Kidney epithelial cell (primary cell): ENCODE results near the gene MYO1G. TPM values are rescaled to one million over a fixed set of nuclear protein-coding genes. Genes with fewer than 3 reads are reported as not detected.
A peak's percentile ranks its signal among the peaks of the same experiment; 100 is the strongest.
"Not testable (repeated sequence)": the region's sequence is repeated elsewhere in the genome, so short reads cannot be mapped to it uniquely, and the experiment has no call there.

Experiments
- DNase-seq: peaks from one replicate; pipeline ENCODE4 v3.0.0-alpha.2; 2010; ENCODE audit warnings: low read depth
- H3K27me3 ChIP-seq: 2 replicates; pipeline ENCODE4 v1.6.0; 2011; ENCODE audit warnings: low read length; ENCODE audit not compliant: control insufficient read depth, insufficient read depth
- H3K36me3 ChIP-seq: 2 replicates; pipeline ENCODE4 v1.5.1; 2011; ENCODE audit warnings: low read length; ENCODE audit not compliant: control insufficient read depth, insufficient read depth
- H3K4me3 ChIP-seq: 2 replicates; pipeline ENCODE4 v1.5.1; 2011; ENCODE audit warnings: low read depth, mild to moderate bottlenecking, control low read depth, low read length
- CTCF ChIP-seq: IDR thresholded peaks from 2 replicates; pipeline ENCODE4 v1.5.1; 2011; ENCODE audit warnings: mild to moderate bottlenecking, moderate library complexity, low read length, control low read depth, inconsistent platforms; ENCODE audit not compliant: insufficient read depth, poor library complexity, severe bottlenecking
- total RNA-seq: library from RNA; depleted of rRNA; stranded (reverse); fragments of >200 nt; gene quantifications from 2 replicates; pipeline ENCODE4 v1.2.3, GENCODE V29; 2015

MYO1G gene
- total RNA-seq, 1 donor from 2014 or later: 0.04 TPM

- no peak overlapping the region for H3K4me3 ChIP-seq
- DNase-seq: no peak
- H3K36me3 ChIP-seq: no peaks in the 10 kb centered on the region
- peaks cover 3% of the 10 kb centered on the region for H3K27me3 ChIP-seq
- no peak for TF ChIP-seq CTCF
Observed at GRCh38 chr7:44935016-44935415, 43.8 kb downstream of the MYO1G start.

GRCh38 chr7:44934510-44934909 lies 44.3 kb downstream of the MYO1G start:
- not testable (repeated sequence) for H3K4me3 ChIP-seq, H3K36me3 ChIP-seq, H3K27me3 ChIP-seq, DNase-seq

- no peak overlapping the region for H3K4me3 ChIP-seq
- H3K36me3 ChIP-seq: no peaks in the 10 kb centered on the region
- H3K27me3 ChIP-seq: peaks cover 3% of the 10 kb centered on the region
- TF ChIP-seq CTCF: no peak
- no peak for DNase-seq
Observed at GRCh38 chr7:44930921-44931320, 47.9 kb downstream of the MYO1G start.

GRCh38 chr7:44922351-44922694 lies 56.5 kb downstream of the MYO1G start:
- no peak for DNase-seq
- Histone ChIP-seq H3K4me3 (no peak overlapping the region), H3K36me3 (no peaks in the 10 kb centered on the region), H3K27me3 (no peaks in the 10 kb centered on the region)
- no peak for TF ChIP-seq CTCF

- no peaks in the 10 kb centered on the region for H3K27me3 ChIP-seq
- peak; percentile 86 for TF ChIP-seq CTCF
- no peak for DNase-seq
- H3K36me3 ChIP-seq: no peaks in the 10 kb centered on the region
- H3K4me3 ChIP-seq: no peak overlapping the region
Observed at GRCh38 chr7:44921607-44922350, 57.0 kb downstream of the MYO1G start.

- Histone ChIP-seq H3K36me3 (no peaks in the 10 kb centered on the region), H3K27me3 (no peaks in the 10 kb centered on the region), H3K4me3 (no peak overlapping the region)
- no peak for TF ChIP-seq CTCF
- DNase-seq: no peak
Observed at GRCh38 chr7:44920119-44920518, 58.7 kb downstream of the MYO1G start.
